MCF 10A (cell line): ENCODE measurements around the gene CTCF. TPM values are rescaled to one million over a fixed set of nuclear protein-coding genes. Genes with fewer than 3 reads are reported as not detected.

ENCODE experiments used
- BruUV-seq: library from RNA; stranded (reverse); fragments of 400-500 nt; replicated peaks from 2 replicates; lab custom pipeline; 2021; lab: Mats Ljungman, UMichigan
- CTCF ChIA-PET: fragments of 300-600 bp; sonication (Branson Sonifier 250); formaldehyde crosslinking; extraction: SDS; loops from one replicate; lab custom pipeline; 2021; ENCODE audit warnings: antibody characterized with exemption, inconsistent platforms; lab: Yijun Ruan, JAX
- POLR2A ChIA-PET: fragments of 300-600, 350-650 bp; sonication (Branson Sonifier 250); formaldehyde crosslinking; extraction: SDS; loops from one replicate; lab custom pipeline; 2020; ENCODE audit warnings: antibody characterized with exemption, inconsistent platforms; lab: Yijun Ruan, JAX
- DNase-seq: peaks from one replicate; pipeline ENCODE4 v3.0.0-alpha.2; 2018; ENCODE audit not compliant: unreplicated experiment
- H3K27ac Mint-ChIP-seq: one replicate; pipeline ENCODE4 v1.8.0; 2022; ENCODE audit warnings: mild to moderate bottlenecking, low read depth, mixed read lengths; ENCODE audit not compliant: unreplicated experiment
- H3K27me3 Mint-ChIP-seq: one replicate; pipeline ENCODE4 v1.8.0; 2022; ENCODE audit warnings: mixed read lengths; ENCODE audit not compliant: insufficient read depth, unreplicated experiment
- H3K36me3 Mint-ChIP-seq: one replicate; pipeline ENCODE4 v1.8.0; 2022; ENCODE audit warnings: mild to moderate bottlenecking, moderate library complexity, mixed read lengths; ENCODE audit not compliant: insufficient read depth, unreplicated experiment
- H3K4me1 Mint-ChIP-seq: one replicate; pipeline ENCODE4 v1.8.0; 2022; ENCODE audit warnings: mixed read lengths; ENCODE audit not compliant: insufficient read depth, unreplicated experiment
- H3K4me3 Mint-ChIP-seq: one replicate; pipeline ENCODE4 v1.8.0; 2022; ENCODE audit warnings: mild to moderate bottlenecking, moderate library complexity, mixed read lengths; ENCODE audit not compliant: unreplicated experiment
- H3K9me3 Mint-ChIP-seq: one replicate; pipeline ENCODE4 v1.8.0; 2022; ENCODE audit warnings: mixed read lengths; ENCODE audit not compliant: unreplicated experiment
- intact Hi-C: fragments of 100-400 bp; cut with micrococcal nuclease; formaldehyde crosslinking; loops from 2 replicates; pipeline ENCODE4 v1.14.1; 2022
- total RNA-seq: library from RNA; stranded (reverse); gene quantifications from 2 replicates; pipeline ENCODE4 v1.2.3, GENCODE V29; 2022
- TF ChIP-seq, protein P1 (sequence below): fragments of 200-600 bp; IDR thresholded peaks from one replicate; pipeline ENCODE4 v1.8.0; 2022; ENCODE audit warnings: antibody characterized with exemption, mild to moderate bottlenecking; ENCODE audit not compliant: unreplicated experiment

Gene CTCF
- total RNA-seq, 1 experiment from 2014 or later, result 40.6 TPM

DNA sequence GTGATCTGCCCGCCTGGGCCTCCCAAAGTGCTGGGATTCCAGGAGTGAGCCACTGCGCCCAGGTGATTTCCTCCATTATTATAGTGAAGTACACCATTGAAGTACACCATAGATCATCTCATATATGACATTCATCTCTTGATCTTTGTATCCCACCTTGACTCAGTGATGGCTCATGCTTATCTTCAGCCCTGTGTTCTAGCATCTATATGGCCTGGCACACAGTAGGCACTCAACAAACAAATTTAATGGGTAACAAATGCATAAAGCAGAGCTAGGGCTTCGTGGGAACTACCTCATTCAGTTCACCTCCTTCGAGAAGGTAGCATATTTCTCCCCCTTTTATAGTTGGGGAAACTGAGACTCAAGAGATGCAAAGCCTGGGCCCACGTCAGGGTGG lies 103.3 kb downstream of the CTCF start:
- intact Hi-C loops, result no loop called here
- Mint-ChIP-seq H3K27ac (peak overlapping the region; percentile 46), H3K9me3 (no peaks in the 10 kb centered on the region), H3K4me1 (no peaks in the 10 kb centered on the region), H3K4me3 (peak overlapping the region; percentile 72), H3K36me3 (peaks cover 4% of the 10 kb centered on the region), H3K27me3 (no peaks in the 10 kb centered on the region)
- BruUV-seq, result no TSS peak
- no peak for DNase-seq
- POLR2A ChIA-PET, result interaction anchor here (0.6 to 1.6 kb wide), 2 partner anchors 102 to 145 kb away, joined by 3 to 6 read pairs; no protein-coding TSS in a partner anchor
- TF ChIP-seq, protein P1, sequence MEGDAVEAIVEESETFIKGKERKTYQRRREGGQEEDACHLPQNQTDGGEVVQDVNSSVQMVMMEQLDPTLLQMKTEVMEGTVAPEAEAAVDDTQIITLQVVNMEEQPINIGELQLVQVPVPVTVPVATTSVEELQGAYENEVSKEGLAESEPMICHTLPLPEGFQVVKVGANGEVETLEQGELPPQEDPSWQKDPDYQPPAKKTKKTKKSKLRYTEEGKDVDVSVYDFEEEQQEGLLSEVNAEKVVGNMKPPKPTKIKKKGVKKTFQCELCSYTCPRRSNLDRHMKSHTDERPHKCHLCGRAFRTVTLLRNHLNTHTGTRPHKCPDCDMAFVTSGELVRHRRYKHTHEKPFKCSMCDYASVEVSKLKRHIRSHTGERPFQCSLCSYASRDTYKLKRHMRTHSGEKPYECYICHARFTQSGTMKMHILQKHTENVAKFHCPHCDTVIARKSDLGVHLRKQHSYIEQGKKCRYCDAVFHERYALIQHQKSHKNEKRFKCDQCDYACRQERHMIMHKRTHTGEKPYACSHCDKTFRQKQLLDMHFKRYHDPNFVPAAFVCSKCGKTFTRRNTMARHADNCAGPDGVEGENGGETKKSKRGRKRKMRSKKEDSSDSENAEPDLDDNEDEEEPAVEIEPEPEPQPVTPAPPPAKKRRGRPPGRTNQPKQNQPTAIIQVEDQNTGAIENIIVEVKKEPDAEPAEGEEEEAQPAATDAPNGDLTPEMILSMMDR, result no peak
- CTCF ChIA-PET, result interaction anchor here (0.6 to 6.9 kb wide), 4 partner anchors 101 to 151 kb away, joined by 3 to 57 read pairs (median 8); no protein-coding TSS in a partner anchor

DNA sequence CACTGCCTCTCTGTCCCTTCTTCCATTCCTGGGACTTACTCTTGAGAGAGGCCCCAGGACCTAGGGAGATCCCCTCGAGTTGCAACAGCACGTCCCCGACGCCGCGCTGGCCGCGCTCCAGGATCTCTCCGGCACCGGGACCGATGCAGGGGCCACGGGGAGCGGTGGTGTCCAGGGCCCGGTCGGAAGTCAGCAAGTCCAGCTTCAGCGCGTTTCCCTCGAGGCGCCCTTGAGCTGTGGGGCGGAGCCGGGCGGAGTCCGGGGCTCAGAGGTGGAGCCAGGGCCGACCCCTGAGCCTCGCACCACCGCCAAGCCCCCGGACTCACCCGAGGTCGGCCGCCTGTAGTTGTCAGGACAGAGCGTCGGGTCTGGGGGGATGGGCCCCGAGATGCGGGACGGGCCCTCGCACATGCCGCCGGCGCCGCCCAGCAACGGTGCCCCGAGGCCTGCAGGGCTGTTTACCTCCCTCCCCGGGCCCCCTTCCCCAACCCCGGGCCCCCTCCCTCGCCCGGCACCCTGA lies 103.8 kb downstream of the CTCF start:
- CTCF ChIA-PET, result interaction anchor here (0.6 to 6.9 kb wide), 5 partner anchors 102 to 150 kb away, joined by 3 to 57 read pairs (median 13); no protein-coding TSS in a partner anchor
- Mint-ChIP-seq H3K27ac (peak overlapping the region; percentile 46), H3K36me3 (peaks cover 4% of the 10 kb centered on the region)

DNA sequence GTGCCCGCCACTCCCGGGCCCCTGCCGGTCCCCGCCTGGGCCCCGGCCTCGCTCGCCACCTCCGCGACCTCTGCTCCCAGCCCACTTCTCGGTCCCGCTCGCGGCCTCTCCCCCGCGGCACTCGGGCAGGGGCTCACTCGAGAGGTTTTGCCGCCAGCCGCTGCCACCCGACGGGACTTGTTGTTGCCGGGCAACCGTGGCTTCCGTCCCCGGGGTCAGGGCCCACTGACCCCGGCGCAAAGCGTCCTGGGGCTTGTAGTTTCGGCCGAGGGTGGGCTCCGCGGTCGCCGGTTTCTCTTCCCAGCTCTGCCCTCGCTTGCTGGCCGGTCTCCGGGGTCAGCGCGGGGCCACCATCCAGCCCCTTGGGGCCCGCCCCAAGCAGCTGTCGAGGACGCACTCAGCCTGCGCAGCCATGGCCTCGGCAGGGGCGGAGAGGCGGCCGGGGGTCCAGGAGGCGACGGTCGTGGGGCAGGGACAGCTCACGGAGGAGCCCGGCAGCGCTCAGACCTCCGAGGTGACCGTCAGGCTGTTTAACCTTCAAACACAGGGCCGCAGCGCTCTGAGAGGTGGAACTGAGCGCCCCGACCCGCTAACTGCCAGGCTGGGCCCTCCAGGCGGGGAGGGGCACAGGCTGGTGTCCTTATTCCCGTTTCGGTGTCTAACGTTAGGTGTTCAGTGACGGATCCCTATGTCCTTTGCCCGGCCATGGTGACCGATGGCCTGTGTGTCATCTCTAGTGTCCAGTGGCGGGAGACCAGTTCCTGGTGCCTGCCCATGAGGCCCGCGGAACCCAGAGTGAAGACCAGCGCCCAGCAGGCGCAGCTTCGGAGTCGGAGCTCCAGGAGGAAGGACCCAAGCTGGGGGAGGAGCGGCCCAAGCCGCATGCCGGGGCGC lies 104.5 kb downstream of the CTCF start, which contains the start of the genes C16orf86 and ENKD1:
TSS of gene C16orf86 (plus strand) at position 256 of the 894 bp plus-strand sequence. CDS start at position 413, 157 bp downstream.
TSS of gene ENKD1 (minus strand) at position 192 of the 894 bp plus-strand sequence. CDS start 308 bp downstream, outside the sequence.
- intact Hi-C loops, result no loop called here
- Mint-ChIP-seq H3K4me1 (no peaks in the 10 kb centered on the region), H3K4me3 (peak within 1 kb of the TSS; percentile 72), H3K36me3 (peaks cover 4% of the 10 kb centered on the region), H3K27me3 (no peaks in the 10 kb centered on the region), H3K9me3 (no peaks in the 10 kb centered on the region), H3K27ac (peak within 1 kb of the TSS; percentile 46)
- DNase-seq, result no peak
- POLR2A ChIA-PET, result interaction anchor here (0.6 to 1.6 kb wide), 6 partner anchors 95 to 212 kb away, joined by 3 to 6 read pairs (median 4); no protein-coding TSS in a partner anchor
- CTCF ChIA-PET, result interaction anchor here (0.6 to 6.9 kb wide), 14 partner anchors 8 to 826 kb away, joined by 3 to 57 read pairs (median 4); no protein-coding TSS in a partner anchor
- BruUV-seq, result no TSS peak
- TF ChIP-seq, protein P1, result no peak

More for the DNA sequence above, 103.8 kb downstream of the CTCF start:
- H3K4me3 Mint-ChIP-seq, result peak overlapping the region; percentile 72
- POLR2A ChIA-PET, result interaction anchor here (0.6 to 1.6 kb wide), 2 partner anchors 102 to 145 kb away, joined by 3 to 6 read pairs; no protein-coding TSS in a partner anchor
- no TSS peak for BruUV-seq
- no peaks in the 10 kb centered on the region for H3K27me3 Mint-ChIP-seq
- TF ChIP-seq, protein P1, result no peak
- intact Hi-C loops, result no loop called here
- H3K4me1 Mint-ChIP-seq, result no peaks in the 10 kb centered on the region
- H3K9me3 Mint-ChIP-seq, result no peaks in the 10 kb centered on the region
- DNase-seq, result no peak
